ENCODE data around the gene PITPNC1.
"Not testable (repeated sequence)": the region's sequence is repeated elsewhere in the genome, so short reads cannot be mapped to it uniquely, and the experiment has no call there.

The PITPNC1 gene

DNA sequence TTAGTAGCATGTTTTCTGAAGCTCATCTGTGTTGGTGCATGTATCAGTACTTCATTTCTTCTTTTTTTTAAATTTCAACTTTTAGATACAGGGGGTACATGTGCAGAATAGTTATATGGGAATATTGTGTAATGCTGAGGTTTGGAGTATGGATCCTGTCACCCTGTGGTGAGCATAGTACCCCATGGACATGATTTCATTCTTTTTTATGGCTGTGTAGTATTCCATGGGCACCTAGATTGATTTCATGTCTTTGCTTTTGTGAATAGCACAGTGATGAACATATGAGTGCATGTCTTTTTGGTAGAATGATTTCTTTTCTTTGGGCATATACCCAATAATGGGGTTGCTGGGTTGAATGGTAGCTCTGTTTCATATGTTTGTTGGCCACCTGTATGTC is 285.6 kb downstream of the PITPNC1 start:
- no peak for DNase-seq

DNA sequence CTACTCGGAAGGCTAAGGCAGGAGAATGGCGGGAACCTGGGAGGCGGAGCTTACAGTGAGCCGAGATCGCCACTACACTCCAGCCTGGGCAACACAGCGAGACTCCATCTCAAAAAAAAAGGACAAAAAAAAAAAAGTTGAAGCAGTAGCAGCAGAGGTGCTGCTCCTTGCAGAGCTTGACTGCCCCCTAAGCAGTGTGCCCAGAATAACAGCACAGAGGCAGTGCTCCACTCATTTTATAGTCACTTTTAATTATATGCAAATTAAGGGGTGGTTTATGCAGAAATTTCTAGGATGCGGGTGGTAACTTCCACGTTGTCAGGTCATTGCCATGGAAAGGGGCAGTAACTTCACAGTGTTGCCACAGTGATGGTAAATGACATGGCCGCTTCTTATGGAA is 286.4 kb downstream of the PITPNC1 start:
- no peak for DNase-seq

DNA sequence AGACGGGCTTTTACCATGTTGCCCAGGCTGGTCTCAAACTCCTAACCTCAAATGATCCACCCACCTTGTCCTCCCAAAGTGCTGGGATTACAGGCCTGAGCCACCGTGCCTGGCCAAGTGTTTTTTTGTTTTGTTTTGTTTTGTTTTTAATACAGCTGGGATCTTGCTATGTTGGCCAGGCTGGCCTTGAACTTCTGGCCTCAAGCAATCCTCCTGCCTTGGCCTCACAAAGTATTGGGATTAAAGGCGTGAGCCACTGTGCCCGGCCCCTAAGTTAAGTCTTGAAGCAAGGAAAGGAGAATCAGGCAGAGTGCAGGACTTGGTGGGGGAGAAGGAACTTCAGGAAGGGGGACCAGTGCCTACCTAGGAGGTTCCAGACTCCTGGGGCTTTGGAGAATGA is 288.9 kb downstream of the PITPNC1 start:
- no peak for DNase-seq

DNA sequence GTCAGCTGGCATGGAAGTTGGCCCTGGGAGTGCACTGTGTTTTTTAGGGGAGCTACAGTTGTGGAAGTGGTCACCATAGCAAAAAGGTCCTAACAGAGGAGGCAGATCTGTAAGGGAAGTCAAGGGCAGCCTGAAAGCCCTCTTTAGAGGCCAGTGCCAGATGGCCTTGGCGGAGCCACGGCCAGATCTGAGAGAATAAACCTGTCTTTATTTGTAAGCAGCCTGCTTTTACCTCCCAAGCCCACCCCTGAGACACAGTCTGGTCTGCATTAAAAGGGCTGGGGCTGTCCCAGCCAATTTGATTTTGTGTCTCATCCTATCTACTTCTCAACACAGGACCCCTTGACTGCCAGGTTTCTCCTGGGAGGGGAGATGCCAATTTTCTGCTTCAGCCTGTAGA is 289.6 kb downstream of the PITPNC1 start:
- DNase-seq: no peak

DNA sequence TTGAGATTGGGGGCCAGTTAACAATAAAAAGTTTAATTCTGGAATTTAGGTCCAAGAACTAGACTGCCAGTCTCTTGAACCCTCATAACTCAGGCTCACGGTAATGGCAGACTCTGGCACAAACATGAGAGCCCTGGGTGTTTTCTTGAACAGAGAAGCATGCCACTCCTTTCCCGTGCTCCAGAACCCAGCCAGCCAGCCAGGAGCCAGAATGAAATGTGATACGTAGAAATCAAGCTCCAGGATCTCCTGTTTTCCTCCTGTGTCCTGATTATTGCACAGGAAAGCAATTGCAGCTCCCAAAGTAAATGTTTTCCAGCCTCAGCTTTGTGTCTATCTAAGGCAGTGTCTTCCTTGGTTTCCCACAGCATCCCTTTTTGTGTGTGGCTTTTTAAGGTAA is 294.4 kb downstream of the PITPNC1 start:
- DNase-seq: peak; percentile 12 to 79 (median 43)

DNA sequence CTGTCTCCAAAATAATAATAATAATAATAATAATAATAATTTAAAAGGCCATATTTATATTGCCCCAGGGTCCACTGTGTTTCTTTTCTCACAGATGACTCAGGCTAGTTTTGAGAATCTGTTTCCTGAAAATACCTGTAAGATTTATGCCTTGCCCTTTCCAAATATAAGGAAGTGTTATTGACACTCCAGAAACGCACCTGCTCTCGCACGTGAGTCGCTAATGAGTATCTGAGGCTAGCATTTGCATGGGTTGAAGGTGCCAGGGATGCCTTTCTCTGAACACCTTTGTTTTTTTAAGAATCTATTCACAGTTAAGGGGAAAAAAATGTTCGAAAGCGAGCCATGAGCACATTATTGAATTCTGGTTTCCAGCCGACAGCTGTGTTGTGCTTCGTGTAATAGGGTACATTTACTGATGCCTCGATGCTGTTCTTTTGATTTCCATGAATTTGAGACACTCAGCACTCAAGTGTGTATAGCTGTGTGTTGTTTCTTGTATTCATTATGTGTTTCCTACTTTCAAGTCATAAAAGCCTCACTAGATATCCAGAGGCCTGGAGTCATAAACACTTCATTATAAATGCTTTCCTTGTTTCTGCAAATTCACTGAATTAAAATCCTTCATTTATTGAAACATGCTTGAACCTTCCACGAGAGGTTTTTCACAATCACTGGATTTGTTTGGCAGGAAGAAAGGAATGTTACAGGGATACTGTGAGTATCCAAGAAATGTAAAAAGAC is 295.7 kb downstream of the PITPNC1 start:
- DNase-seq: peak; percentile 58 to 88 (median 80)

DNA sequence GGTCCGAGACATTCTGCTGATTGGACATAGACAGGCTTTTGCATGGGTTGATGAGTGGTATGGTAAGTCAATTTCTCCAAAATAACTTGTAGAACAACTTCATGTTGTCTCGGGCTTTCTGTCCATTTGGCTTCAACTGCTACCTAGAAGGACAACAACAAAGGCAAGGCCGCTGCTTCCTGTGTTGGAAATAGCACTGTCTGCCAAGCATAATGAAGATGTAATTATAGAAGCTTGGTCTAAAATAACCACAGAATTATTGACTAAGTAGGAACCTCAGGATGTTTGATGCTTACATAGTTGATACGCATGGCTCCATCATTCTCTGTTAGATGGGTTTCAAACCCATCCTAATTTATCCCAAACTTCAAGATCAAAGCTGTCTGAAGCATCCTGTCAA is 298.4 kb downstream of the PITPNC1 start:
- DNase-seq: peak in 1 of 3 experiments; percentile 18

DNA sequence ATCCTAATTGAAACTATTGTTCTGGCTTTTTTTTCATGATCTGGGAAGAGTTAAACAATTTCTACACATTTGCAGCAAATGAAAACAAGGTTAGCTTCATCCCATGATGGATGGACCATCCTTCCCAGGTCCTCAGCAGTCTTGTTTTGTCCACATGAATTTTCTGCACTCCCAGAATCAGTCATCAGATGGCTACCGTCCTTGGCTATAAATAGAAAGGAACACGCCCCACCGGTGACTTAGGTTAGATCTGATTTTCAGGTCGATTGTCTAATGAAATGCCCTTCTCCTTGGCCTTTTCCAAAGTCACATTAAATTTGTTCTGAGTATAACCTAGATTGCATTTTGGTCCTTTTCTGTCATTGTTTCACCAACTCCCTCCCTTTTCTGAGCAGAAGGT is 299.2 kb downstream of the PITPNC1 start:
- DNase-seq: no peak

DNA sequence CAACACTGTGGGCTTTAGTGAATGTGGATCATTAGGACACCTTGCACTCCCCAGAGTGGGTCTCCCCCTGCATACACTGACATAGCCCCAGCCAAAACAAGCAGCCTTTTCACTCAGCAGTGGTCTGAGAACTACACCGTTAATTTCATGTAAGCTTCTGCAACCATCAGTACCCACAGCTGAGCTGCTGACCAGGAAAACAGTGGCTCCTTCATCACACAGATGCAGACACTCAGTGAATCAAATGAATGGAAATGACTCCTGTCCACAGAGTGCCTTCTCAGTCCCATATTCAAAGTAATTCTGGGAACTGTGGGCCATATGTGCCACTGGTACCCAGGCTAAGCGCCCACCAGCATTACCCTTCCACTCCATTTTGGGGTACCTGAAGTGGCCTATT is 301.3 kb downstream of the PITPNC1 start:
- DNase-seq: no peak

DNA sequence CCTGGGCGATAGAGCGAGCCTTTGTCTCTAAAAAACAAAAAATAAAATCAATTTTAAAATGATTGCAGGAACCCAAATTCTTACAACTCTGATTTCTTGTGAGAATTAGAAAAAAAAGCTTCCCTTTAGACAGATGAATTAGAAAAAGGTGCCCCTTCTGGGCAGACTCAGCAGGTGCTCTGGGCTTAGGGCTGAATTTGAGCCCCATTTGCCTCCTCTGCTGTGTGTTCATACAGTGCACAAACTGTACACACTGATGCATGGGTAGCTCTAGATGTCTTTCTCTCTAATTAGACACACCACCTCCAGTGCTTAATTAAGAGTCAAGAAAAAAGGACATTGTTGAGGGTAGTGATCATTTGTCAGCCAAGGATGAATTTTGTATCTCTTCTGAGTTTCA is 302.1 kb downstream of the PITPNC1 start:
- no peak for DNase-seq

DNA sequence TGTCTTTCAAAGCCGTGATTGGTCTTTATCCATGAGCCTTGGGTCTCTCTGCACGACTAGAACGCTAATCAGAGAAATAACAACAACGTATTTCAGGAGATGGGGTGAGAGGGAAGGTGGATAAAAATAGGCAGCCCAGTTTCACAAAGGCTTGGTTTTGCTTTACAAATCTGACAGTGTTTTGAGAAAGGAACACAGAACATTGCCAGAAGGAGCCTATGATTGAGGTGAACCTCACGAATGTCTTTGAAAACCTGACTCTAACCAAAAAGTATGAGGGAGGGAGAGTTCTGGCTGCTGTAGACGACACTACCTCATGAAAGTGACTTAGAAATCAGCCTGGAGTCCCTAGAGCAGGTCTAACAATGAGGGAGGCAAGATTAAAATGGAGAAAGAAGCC is 302.6 kb downstream of the PITPNC1 start:
- no peak for DNase-seq

DNA sequence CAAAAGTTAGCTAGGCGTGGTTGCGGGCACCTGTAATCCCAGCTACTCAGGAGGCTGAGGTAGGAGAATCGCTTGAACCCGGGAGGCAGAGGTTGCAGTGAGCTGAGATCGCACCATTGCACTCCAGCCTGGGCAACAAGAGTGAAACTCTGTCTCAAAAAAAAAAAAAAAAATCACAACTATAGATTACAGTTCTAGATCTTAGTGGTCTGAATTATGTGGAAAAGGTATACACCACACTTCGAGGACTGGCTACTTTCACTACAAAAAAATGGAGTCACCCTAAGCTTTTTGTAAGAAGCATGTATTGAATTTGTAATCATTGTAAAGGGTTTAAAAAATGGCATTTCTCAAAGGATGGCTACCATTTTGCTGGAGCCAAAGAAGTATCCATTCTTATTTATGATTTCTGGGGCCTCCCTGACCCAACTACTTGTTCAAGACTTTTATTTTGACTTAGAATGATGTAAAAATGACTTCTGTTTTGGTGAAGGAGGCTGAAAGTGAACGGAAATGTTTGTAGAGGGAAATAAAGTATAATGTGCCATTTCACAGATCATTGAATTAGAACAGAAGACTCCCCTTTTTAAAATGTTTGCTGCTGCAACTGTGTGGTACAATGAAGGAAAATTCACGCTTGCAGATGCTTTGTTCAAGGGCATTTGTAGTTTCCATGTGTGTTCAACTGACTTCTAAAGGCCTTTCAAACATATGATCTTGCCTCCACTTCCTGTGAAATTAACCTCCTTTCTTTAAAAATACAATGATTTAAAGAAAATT is 303.6 kb downstream of the PITPNC1 start:
- DNase-seq: peak in 1 of 3 experiments; percentile 22

DNA sequence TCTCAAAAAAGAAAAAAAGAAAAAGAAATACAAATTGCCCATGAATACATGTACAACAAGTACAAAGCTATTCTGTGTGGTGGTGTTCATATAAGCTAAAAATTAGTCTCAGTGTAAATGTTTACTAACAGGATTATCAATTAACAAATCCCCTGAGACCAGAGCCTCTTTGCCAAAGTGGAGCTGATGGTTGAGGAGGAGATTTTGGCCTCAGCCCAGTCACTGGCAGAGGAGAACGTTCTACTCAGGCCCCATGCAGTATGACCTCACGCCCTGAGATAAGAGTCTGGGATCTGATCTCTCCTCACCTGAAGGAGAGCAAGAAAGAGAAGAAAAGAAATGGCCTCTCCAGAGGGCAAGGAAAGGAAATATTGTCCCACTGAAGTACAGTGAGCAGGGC is 305.1 kb downstream of the PITPNC1 start:
- DNase-seq: no peak

DNA sequence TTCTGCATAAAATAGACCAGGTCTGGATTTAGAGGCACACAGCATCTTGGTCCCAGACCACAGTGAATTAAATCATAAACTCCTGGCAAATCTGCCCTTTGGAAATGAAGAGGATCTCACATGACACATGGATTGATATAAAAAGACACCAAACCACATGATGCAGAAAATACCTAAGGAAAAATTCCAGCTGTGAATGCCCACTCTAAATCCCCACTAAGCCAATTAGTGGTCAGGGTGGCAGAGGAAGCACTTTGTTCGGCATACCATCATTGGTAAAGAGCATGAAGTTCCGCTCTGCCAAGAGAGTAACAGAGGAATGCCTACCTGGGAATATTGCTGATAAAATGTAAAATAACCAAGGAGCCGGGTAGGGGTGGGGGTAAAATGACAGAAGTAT is 308.3 kb downstream of the PITPNC1 start:
- no peak for DNase-seq

DNA sequence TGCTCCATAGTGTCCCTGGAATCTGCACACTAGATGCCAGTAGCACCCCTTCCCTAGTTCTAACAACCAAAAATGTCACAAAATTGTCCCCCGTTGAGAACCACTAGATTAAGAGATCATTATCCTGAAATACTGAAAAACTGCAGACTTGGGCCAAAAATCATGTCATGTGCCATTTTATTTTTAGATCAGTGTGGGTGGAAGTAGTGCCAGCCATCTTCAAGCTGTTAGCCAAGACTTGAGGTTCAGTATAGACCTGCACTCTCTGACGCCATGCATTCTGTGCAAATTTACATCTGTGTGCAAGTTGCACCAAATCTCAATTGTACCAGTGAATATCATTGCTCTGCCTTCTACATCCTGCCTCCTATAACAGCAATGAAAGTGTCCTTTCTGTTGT is 309.2 kb downstream of the PITPNC1 start:
- DNase-seq: no peak

DNA sequence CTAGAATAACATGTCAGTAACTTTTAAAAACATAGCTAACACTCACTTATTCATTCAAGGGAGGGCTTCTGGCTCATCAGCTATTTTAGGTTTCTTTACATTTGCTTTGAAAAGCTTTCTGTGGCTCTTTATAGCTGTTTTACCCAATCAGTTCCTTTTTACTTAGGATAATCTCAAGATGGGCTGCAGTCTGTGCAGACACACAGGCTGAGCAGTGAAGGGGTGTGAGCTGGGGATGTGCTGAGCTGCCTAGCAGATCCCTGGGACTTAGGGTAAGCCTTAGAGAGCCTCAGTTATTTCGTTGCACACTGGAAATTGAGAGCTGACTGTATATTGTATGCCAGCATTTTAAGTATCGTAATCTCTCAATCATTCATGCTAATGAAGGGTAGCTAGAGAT is 310.4 kb downstream of the PITPNC1 start:
- no peak for DNase-seq

DNA sequence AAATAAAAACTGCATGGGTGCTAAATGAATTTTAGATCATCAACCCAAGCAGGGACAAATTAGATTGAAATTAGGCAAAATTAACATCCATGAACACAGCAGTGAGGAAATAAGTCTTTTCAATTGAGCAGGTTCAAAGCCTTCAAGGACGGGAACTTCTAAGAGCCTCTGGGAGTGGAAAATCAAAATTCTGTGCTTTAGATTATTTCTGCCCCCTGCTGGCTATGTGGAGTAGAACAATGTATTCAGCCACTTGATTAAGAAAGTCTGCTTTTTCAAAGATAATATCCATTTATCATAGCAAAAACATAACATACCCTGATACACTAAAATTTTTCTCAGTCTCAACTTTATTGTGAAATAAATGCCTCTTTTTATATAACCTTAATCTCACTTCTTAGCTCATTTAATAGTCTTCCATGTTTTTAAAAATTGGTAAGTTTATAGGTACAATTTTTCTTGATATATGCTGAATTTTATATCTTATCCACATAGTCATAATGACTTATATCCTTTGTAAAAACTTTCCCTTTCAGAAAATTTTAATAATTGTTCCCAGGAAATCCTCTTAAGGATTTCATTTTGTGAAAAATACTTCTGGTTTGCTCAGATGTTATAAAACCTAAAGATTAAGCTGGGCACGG is 312.6 kb downstream of the PITPNC1 start:
- DNase-seq: peak; percentile 54 to 83 (median 80)

DNA sequence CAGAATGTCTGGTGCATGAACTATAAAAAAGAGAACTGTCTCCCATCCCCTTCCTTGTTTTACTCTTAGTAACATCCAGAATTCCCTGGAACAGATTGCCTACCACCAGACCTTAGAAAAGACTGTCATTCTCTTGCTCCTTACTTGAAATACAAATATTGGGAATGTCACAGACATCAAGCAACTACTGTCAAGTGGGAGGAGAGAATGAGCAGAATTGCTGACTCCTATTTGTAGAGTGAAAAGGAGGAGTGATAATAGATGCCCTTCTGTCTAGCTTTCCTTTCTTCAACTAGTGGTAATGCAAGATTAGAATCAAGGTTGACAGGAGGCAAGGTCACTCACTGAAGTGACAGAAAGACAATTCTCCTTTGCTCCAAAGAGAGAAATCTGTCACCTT is 316.7 kb downstream of the PITPNC1 start:
- DNase-seq: no peak

DNA sequence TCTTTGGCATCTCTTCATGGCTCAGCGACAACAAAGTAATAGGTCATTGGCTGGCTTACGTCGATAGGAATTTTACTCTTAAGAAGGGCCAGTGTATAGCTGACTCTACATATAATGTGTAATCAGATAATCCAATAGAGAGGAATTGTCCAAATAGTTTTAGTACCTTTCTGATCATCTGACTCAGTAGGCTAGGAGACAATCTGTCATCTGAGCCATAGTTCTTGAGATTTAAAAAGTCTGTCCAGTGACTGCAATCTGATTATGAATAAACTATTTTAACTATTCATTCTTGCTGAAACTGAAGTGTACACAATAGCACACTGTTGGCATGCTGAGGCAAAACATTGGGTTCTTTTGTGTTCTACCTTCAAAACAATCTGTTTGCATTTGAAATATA is 319.3 kb downstream of the PITPNC1 start:
- no peak for DNase-seq

DNA sequence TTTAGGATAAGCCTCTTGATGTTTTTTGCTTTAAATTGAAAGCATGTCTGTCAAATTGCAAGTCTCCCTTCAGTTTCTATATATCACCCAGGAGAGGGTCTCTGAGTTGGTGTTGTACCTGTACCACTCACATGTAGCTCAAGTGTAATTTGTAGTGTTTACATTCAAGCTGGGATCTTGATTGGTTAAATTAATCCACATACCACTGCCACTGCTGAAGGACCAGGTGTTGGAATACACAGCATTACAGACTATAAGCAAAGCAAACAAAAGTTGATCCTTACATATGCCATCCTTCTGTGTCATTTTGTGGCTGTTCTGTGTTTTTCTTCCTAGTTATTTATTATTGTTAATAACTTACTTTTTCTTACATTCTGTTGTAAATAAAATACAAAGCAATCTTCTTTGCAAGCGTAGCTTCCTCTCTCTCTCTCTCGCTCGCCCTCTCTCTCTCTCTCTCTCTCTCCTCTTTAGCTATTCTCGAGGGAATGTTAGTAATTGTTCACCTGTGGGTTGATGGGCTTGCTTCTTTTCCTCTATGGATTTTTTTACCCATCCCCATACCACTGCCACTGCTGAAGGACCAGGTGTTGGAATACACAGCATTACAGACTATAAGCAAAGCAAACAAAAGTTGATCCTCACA is 319.9 kb downstream of the PITPNC1 start:
- DNase-seq: peak; percentile 55 to 91 (median 65)

DNA sequence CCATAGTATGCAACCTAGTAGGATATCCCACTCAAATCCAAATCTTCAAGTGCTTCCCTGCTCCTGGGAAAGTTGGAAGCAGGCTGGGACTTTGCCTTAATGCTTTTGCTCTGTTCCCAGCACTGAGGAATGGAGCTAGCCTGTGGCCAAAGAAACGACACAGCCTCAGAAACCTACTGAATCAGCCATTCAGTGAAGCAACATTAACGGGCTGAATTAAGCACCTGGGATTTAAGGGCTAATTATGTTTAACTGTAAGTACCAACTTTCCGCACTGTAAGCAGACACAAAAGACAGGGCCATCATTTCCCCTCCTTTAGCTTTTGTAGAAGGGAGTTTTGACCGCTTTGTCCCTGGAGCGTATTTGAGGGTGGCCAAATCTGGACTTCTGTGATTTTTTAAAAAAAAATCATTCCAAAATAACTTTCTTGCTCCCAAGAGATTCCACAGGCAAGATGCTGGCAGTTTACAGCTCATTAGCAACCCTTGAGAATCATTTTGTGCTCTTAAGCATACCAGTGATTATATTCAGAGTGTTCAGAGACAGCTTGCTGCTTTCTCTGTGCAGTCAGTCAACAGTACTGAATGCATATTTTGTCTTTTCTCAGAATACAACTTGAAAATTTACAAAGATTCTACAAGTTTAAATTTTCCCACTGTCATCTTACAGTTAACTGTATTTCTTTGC is 323.1 kb downstream of the PITPNC1 start:
- DNase-seq: peak; percentile 36 to 79 (median 43)

DNA sequence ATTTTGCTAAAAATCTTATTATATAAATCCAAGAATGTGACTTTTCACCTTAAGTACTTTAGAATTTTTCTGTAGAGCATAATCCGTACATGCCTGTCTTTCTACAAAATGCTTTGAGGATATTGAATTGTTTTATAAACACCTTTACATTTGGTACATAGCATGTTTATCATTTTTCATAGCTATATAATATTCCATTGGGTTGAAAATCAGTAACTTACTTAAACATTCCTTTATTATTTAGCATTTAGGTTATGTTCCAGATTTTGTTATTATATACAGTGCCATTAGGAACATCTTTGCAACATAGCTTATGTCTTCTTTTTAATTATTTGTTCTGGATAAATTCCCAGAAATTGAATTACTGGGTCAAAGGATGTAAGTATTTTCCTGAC is 323.6 kb downstream of the PITPNC1 start:
- no peak for DNase-seq

DNA sequence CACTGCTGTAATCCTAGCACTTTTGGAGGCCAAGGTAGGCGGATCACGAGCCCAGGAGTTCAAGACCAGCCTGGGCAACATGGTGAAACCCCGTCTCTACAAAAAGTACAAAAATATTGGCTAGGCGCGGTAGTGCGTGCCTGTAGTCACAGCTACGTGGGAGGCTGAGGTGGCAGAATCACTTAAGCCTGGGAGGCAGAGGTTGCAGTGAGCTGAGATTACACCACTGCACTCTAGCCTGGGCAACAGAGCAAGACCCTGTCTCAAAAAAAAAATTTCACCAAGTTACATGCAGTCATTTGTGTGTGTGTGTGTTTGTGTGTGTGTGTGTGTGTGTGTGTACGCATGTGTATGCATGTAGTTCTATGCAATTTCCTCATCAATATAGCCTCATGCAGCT is 325.8 kb downstream of the PITPNC1 start:
- DNase-seq: not testable (repeated sequence)

All from NCI-H1417 (cell line).